Adrenal gland (tissue), 12 donors: ENCODE data around the gene USP53. TPM values are rescaled to one million over a fixed set of nuclear protein-coding genes. Genes with fewer than 3 reads are reported as not detected.

ENCODE experiments used
- DNase-seq, 7 donors: peaks; one replicate each; pipeline ENCODE4 v3.0.0-alpha.2; 2019 to 2020
- H3K27ac ChIP-seq, 5 donors: fragments of 200-600 bp; sonication (generic) in 4 of 5; 1 replicate in 3 of 5; 2 replicates in 2 of 5; pipeline versions ENCODE4 v1.5.1 to v1.8.0; 2016 to 2020; ENCODE audit warnings: mild to moderate bottlenecking in 1 of 5
- H3K27me3 ChIP-seq: fragments of 200-600 bp; 2 replicates; pipeline ENCODE4 v1.8.0; 2021
- H3K36me3 ChIP-seq, 2 donors: fragments of 200-600 bp; replicated peaks in 1 of 2; 1 replicate in 1 of 2; 2 replicates in 1 of 2; pipeline versions ENCODE4 v1.5.1 to v1.8.0; 2018 to 2022
- H3K4me1 ChIP-seq, 2 donors: fragments of 200-600 bp; replicated peaks in 1 of 2; 1 replicate in 1 of 2; 2 replicates in 1 of 2; pipeline versions ENCODE4 v1.5.1 to v1.8.0; 2018 to 2021
- H3K4me3 ChIP-seq, 4 donors: fragments of 200-600 bp; sonication (generic) in 3 of 4; one replicate each; pipeline ENCODE4 v1.5.1; 2016 to 2018
- H3K9me3 ChIP-seq, 3 donors: fragments of 200-600 bp; sonication (generic) in 1 of 3; replicated peaks in 1 of 3; 1 replicate in 2 of 3; 2 replicates in 1 of 3; pipeline versions ENCODE4 v1.5.1 to v1.8.0; 2016 to 2021
- POLR2A ChIP-seq, 2 donors: fragments of 450-650 bp; IDR thresholded peaks; one replicate each; pipeline ENCODE4 v1.6.1; 2017; ENCODE audit warnings: antibody characterized with exemption in 2 of 2, mild to moderate bottlenecking in 2 of 2, moderate library complexity in 1 of 2
- WGBS, 4 donors: extraction: QIAGEN DNeasy Blood & Tissue Kit in 2 of 4; methylation state at CpG; one replicate each; pipeline versions ENCODE4 v1.1.5 to v1.1.7; 2013 to 2017; 5-methylcytosine and 5-hydroxymethylcytosine counted together
- intact Hi-C, 2 donors: fragments of 100-400 bp; cut with DNase I; formaldehyde crosslinking; loops; one replicate each; pipeline versions ENCODE4 v1.14.1 to v1.15.0; 2022 to 2023
- polyA plus RNA-seq, 3 donors: library from polyadenylated mRNA; stranded (reverse); fragments of 200-250 nt in 2 of 3; fragments of 350-450 nt in 1 of 3; fragmentation: Illumina TruSeq in 1 of 3; extraction: RNeasy Lipid Tissue Mini Kit (QIAGEN cat#74804) in 1 of 3; gene quantifications; one replicate each; pipeline ENCODE4 v1.2.3, GENCODE V29; 2013 to 2014
- total RNA-seq, 9 donors: library from RNA; depleted of rRNA in 4 of 9; stranded (reverse); fragments of >200 nt in 4 of 9; fragments of 120-200 nt in 1 of 9; fragmentation: NEBNext Ultra II Directional in 1 of 9; extraction: Animal tissue kit (Norgen Biotek cat#: 25700) in 1 of 9; gene quantifications; one replicate each; pipeline versions ENCODE4 v1.1.0 to v1.2.4, GENCODE V29; 2013 to 2023
- TF ChIP-seq, protein P1 (sequence below), 6 experiments: fragments of 450-650 bp in 4 of 6; fragments of 200-600 bp in 2 of 6; sonication (generic) in 1 of 6; IDR thresholded peaks; 1 replicate in 5 of 6; 2 replicates in 1 of 6; pipeline versions ENCODE4 v1.5.1 to v1.8.0; 2016 to 2021; ENCODE audit warnings: antibody characterized with exemption in 6 of 6, mild to moderate bottlenecking in 2 of 6, moderate library complexity in 1 of 6
- donor health status: healthy with polysubstance abuse.
- donor health status: Bipolar disorder and iron deficiency.
- donor health status: DM: yes; HTN: yes; CAD: no.
- donor health status: DM: no; HTN: no; CAD: no.
- donor health status: DM: no; HTN: no; CAD: no.
- donor health status: DM: yes; HTN: yes; CAD: no.

The USP53 gene
- total and polyA plus RNA-seq, 12 donors = 7.0 to 78.9 (median 34.4) TPM

DNA sequence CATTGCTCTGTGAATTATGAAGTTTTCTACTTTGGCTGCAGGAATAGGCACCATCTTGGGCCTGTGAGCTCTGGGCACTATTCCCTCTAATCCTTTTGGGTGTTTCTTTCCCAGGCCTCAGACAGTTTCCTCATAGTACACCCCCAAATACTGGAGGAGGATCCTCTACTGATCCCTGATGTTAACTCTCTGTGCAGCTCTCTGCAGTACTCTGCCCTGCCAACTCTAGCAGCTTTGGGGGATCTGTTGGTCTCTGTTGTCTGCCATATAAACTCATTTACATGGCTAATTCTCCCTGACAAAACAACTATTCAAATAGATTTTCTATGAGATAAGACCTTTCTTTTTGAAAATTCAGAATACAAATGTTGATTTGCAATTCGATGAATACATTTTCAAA lies 29.9 kb downstream of the USP53 start:
- no peaks in the 10 kb centered on the region for H3K9me3 ChIP-seq
- H3K27ac ChIP-seq = no peak overlapping the region
- TF ChIP-seq, protein P1, sequence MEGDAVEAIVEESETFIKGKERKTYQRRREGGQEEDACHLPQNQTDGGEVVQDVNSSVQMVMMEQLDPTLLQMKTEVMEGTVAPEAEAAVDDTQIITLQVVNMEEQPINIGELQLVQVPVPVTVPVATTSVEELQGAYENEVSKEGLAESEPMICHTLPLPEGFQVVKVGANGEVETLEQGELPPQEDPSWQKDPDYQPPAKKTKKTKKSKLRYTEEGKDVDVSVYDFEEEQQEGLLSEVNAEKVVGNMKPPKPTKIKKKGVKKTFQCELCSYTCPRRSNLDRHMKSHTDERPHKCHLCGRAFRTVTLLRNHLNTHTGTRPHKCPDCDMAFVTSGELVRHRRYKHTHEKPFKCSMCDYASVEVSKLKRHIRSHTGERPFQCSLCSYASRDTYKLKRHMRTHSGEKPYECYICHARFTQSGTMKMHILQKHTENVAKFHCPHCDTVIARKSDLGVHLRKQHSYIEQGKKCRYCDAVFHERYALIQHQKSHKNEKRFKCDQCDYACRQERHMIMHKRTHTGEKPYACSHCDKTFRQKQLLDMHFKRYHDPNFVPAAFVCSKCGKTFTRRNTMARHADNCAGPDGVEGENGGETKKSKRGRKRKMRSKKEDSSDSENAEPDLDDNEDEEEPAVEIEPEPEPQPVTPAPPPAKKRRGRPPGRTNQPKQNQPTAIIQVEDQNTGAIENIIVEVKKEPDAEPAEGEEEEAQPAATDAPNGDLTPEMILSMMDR (IDR thresholded peaks at IDR 0.05) = no peak
- TF ChIP-seq POLR2A (IDR thresholded peaks at IDR 0.05) = no peak
- DNase-seq = no peak
- WGBS, 4 donors = 93 to 99% (median 95%) methylated on average over 1 of the region's 1 CpG
- intact Hi-C loops = no loop called here
- H3K4me3 ChIP-seq = no peak overlapping the region
- H3K36me3 ChIP-seq = peaks cover 0 to 23% of the 10 kb centered on the region in 2 donors
- no peaks in the 10 kb centered on the region for H3K27me3 ChIP-seq
- peaks cover 0 to 13% of the 10 kb centered on the region in 2 donors for H3K4me1 ChIP-seq

DNA sequence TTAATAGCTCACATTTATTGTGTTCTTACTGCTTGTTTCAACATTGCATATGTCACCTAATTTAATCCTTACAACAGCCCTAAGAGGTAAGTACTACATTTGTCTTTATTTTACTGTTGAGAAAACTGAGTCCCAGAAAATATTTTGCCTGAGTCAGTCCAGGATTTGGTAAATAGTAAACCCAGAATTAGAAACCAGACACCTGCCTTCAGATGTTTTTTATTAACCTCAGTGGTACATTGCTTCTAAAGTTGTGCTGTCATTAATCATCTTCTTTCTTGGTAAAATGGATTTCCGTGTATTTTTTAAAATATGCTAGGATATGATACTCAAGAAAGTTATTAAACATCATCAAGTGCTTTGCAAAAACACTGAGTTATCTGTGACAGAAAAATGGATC lies 31.4 kb downstream of the USP53 start:
- Histone ChIP-seq H3K36me3 (peaks cover 0 to 31% of the 10 kb centered on the region in 2 donors), H3K4me1 (peaks cover 0 to 13% of the 10 kb centered on the region in 2 donors), H3K9me3 (no peaks in the 10 kb centered on the region), H3K27me3 (no peaks in the 10 kb centered on the region), H3K4me3 (no peak overlapping the region), H3K27ac (no peak overlapping the region)
- WGBS, 4 donors = 26 to 57% (median 49%) methylated on average over 1 of the region's 1 CpG
- no peak for DNase-seq
- intact Hi-C loops = no loop called here
- TF ChIP-seq, protein P1 (IDR thresholded peaks at IDR 0.05) = no peak
- TF ChIP-seq POLR2A (IDR thresholded peaks at IDR 0.05) = no peak

DNA sequence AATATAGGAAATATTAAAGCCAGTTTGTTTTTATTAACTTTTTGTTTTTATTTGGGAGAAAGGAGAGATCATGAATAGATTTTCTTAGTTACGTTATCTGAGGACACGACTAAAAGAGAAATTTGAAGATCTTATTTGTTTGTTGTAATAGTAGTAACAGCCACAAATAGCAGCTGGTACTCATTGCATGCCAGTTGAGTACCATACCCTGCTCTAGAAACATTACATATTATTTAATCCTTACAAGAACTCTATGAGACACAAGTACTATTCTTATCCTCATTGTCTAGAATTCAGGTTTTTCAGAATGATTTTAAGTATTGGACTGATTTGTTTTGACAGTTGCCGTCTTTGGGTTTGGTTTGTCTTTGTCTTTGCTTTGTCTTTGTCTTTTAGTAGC lies 31.8 kb downstream of the USP53 start:
- Histone ChIP-seq H3K4me1 (peaks cover 0 to 13% of the 10 kb centered on the region in 2 donors), H3K9me3 (no peaks in the 10 kb centered on the region), H3K27ac (no peak overlapping the region), H3K27me3 (no peaks in the 10 kb centered on the region), H3K4me3 (no peak overlapping the region), H3K36me3 (peaks cover 0 to 33% of the 10 kb centered on the region in 2 donors)
- TF ChIP-seq, protein P1 (IDR thresholded peaks at IDR 0.05) = no peak
- no peak for TF ChIP-seq POLR2A (IDR thresholded peaks at IDR 0.05)
- intact Hi-C loops = no loop called here
- WGBS, 4 donors = 77 to 83% (median 80%) methylated on average over 3 of the region's 3 CpGs
- DNase-seq = no peak

DNA sequence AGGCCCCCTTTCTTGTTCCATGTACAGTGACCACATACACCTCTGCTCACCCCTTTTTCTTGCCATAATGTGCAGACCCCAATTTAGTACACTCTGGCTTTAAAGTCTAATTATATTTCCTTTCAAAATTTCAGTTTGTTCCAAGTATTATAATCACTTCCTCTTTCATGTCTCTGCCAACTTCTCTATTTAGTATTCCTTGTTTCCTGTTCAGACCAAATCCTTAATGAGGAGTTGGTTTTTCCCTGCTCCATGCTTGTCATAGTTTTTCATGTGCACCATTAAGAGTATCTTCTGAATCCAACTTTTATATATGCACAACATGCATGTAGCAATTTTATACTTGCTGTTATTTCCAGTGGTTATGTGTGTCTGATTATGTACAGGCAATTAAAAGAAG lies 32.3 kb downstream of the USP53 start:
- intact Hi-C loops = no loop called here
- peaks cover 0 to 28% of the 10 kb centered on the region in 2 donors for H3K36me3 ChIP-seq
- H3K27ac ChIP-seq = no peak overlapping the region
- H3K4me1 ChIP-seq = peaks cover 0 to 13% of the 10 kb centered on the region in 2 donors
- DNase-seq = no peak
- no peaks in the 10 kb centered on the region for H3K27me3 ChIP-seq
- H3K4me3 ChIP-seq = no peak overlapping the region
- H3K9me3 ChIP-seq = no peaks in the 10 kb centered on the region
- no peak for TF ChIP-seq POLR2A (IDR thresholded peaks at IDR 0.05)
- TF ChIP-seq, protein P1 (IDR thresholded peaks at IDR 0.05) = no peak
